IMR-90 (cell line): ENCODE data around the gene GUCY2D. TPM values are rescaled to one million over a fixed set of nuclear protein-coding genes. Genes with fewer than 3 reads are reported as not detected.

Experiments
- ATAC-seq: fragments of 200-7000 bp; cut with Tn5 transposase; 2 replicates; pipeline ENCODE4 v1.9.1; 2020; ENCODE audit warnings: low read depth, mild to moderate bottlenecking, moderate library complexity
- BruUV-seq: library from RNA; stranded (reverse); fragments of 400-500 nt; replicated peaks from 2 replicates; lab custom pipeline; 2021; lab: Mats Ljungman, UMichigan
- CTCF ChIA-PET: fragments of 300-600 bp; formaldehyde crosslinking; extraction: SDS; loops from one replicate; lab custom pipeline; 2021; ENCODE audit warnings: antibody characterized with exemption; lab: Yijun Ruan, JAX
- POLR2A ChIA-PET: fragments of 300-600 bp; sonication (Branson Sonifier 250); formaldehyde crosslinking; loops from one replicate; lab custom pipeline; 2022; ENCODE audit warnings: antibody characterized with exemption; ENCODE audit not compliant: unreplicated experiment; lab: Charles Lee
- DNase-seq: peaks from one replicate; pipeline ENCODE4 v3.0.0; 2013
- H2AFZ ChIP-seq: replicated peaks from 2 replicates; pipeline ENCODE3; 2013; ENCODE audit warnings: low read length, mild to moderate bottlenecking; ENCODE audit not compliant: poor library complexity
- H2AK5ac ChIP-seq: 2 replicates; pipeline ENCODE4 v1.6.1; 2013; ENCODE audit warnings: low read depth, low read length, inconsistent platforms
- H2AK9ac ChIP-seq: replicated peaks from 2 replicates; pipeline ENCODE3; 2013; ENCODE audit warnings: mild to moderate bottlenecking, low read depth, low read length, moderate library complexity; ENCODE audit not compliant: poor library complexity
- H2BK120ac ChIP-seq: 2 replicates; pipeline ENCODE4 v1.6.1; 2013; ENCODE audit warnings: low read depth, low read length, inconsistent platforms
- H2BK15ac ChIP-seq: 3 replicates; pipeline ENCODE4 v1.6.1; 2013; ENCODE audit warnings: low read depth, low read length, inconsistent platforms
- H2BK20ac ChIP-seq: 2 replicates; pipeline ENCODE4 v1.6.1; 2013; ENCODE audit warnings: low read depth, mild to moderate bottlenecking, inconsistent platforms, low read length, moderate library complexity
- H2BK5ac ChIP-seq: 2 replicates; pipeline ENCODE4 v1.6.1; 2013; ENCODE audit warnings: mild to moderate bottlenecking, low read depth, low read length, inconsistent platforms; ENCODE audit not compliant: poor library complexity, severe bottlenecking
- H3K14ac ChIP-seq: replicated peaks from 2 replicates; pipeline ENCODE4 v1.6.1; 2013; ENCODE audit warnings: low read depth, low read length, inconsistent platforms
- H3K18ac ChIP-seq: 2 replicates; pipeline ENCODE4 v1.6.1; 2013; ENCODE audit warnings: low read depth, low read length, control low read depth
- H3K23ac ChIP-seq: 2 replicates; pipeline ENCODE4 v1.6.1; 2013; ENCODE audit warnings: low read depth, low read length, inconsistent platforms
- H3K27ac ChIP-seq: 2 replicates; pipeline ENCODE4 v1.5.1; 2013; ENCODE audit warnings: mild to moderate bottlenecking, control low read depth, low read length; ENCODE audit not compliant: insufficient read depth
- H3K27me3 ChIP-seq: 2 replicates; pipeline ENCODE4 v1.6.1; 2013; ENCODE audit warnings: low read length; ENCODE audit not compliant: control insufficient read depth, insufficient read depth
- H3K36me3 ChIP-seq: 2 replicates; pipeline ENCODE4 v1.6.1; 2013; ENCODE audit warnings: low read length, mixed read lengths; ENCODE audit not compliant: control insufficient read depth, insufficient read depth
- H3K4ac ChIP-seq: 2 replicates; pipeline ENCODE4 v1.6.1; 2013; ENCODE audit warnings: low read depth, low read length, inconsistent platforms
- H3K4me1 ChIP-seq: 2 replicates; pipeline ENCODE4 v1.6.1; 2013; ENCODE audit warnings: low read length, mixed read lengths; ENCODE audit not compliant: control insufficient read depth, insufficient read depth
- H3K4me2 ChIP-seq: 2 replicates; pipeline ENCODE4 v1.6.1; 2013; ENCODE audit warnings: low read depth, mild to moderate bottlenecking, control low read depth, low read length, moderate library complexity
- H3K4me3 ChIP-seq: 2 replicates; pipeline ENCODE4 v1.5.1; 2013; ENCODE audit warnings: low read depth, mild to moderate bottlenecking, control low read depth, low read length, moderate library complexity; ENCODE audit not compliant: insufficient read depth
- H3K56ac ChIP-seq: 2 replicates; pipeline ENCODE4 v1.6.1; 2013; ENCODE audit warnings: low read length, inconsistent platforms; ENCODE audit not compliant: insufficient read depth; ENCODE audit errors: extremely low read depth
- H3K79me1 ChIP-seq, 2 experiments: 2 replicates each; pipeline ENCODE4 v1.6.1; 2013; ENCODE audit warnings: low read length in 2 of 2, inconsistent platforms in 1 of 2, low read depth in 1 of 2
- H3K9ac ChIP-seq: 2 replicates; pipeline ENCODE4 v1.6.1; 2013; ENCODE audit warnings: low read depth, low read length, control low read depth
- H3K9me1 ChIP-seq: 2 replicates; pipeline ENCODE4 v1.6.1; 2013; ENCODE audit warnings: low read length, inconsistent platforms; ENCODE audit not compliant: insufficient read depth
- H3K9me3 ChIP-seq: 2 replicates; pipeline ENCODE4 v1.6.1; 2013; ENCODE audit warnings: low read length; ENCODE audit not compliant: control insufficient read depth, insufficient read depth
- H4K20me1 ChIP-seq: 2 replicates; pipeline ENCODE4 v1.6.1; 2013; ENCODE audit warnings: low read length, inconsistent platforms; ENCODE audit not compliant: insufficient read depth
- H4K5ac ChIP-seq: 2 replicates; pipeline ENCODE4 v1.6.1; 2013; ENCODE audit warnings: mild to moderate bottlenecking, low read depth, low read length, control low read depth
- H4K8ac ChIP-seq, 2 experiments: 2 replicates each; pipeline ENCODE4 v1.6.1; 2013; ENCODE audit warnings: low read depth in 2 of 2, low read length in 2 of 2, control low read depth in 1 of 2, inconsistent platforms in 1 of 2
- H4K91ac ChIP-seq: 2 replicates; pipeline ENCODE4 v1.6.1; 2013; ENCODE audit warnings: low read depth, low read length, inconsistent platforms; ENCODE audit not compliant: insufficient read depth
- CEBPB ChIP-seq: IDR thresholded peaks from 2 replicates; pipeline ENCODE4 v1.6.1; 2012; ENCODE audit warnings: low read depth, low read length, improper control_type of control experiment
- CHD1 ChIP-seq: IDR thresholded peaks from 2 replicates; pipeline ENCODE4 v1.6.1; 2012; ENCODE audit warnings: low read depth, low read length, improper control_type of control experiment
- CTCF ChIP-seq: conservative IDR thresholded peaks from 2 replicates; pipeline ENCODE4 v1.5.1; 2012; ENCODE audit warnings: mild to moderate bottlenecking, low read depth, low read length, improper control_type of control experiment
- ELK1 ChIP-seq: fragments of 150-350 bp; IDR thresholded peaks from 2 replicates; pipeline ENCODE4 v1.6.1; 2016; ENCODE audit warnings: low read depth, mild to moderate bottlenecking, low read length, moderate library complexity, borderline replicate concordance
- FOS ChIP-seq: fragments of 150-350 bp; IDR thresholded peaks from 2 replicates; pipeline ENCODE4 v1.6.1; 2016; ENCODE audit warnings: low read depth, low read length
- MAFK ChIP-seq: IDR thresholded peaks from 2 replicates; pipeline ENCODE4 v1.6.1; 2012; ENCODE audit warnings: low read depth, low read length, improper control_type of control experiment
- MAZ ChIP-seq: IDR thresholded peaks from 2 replicates; pipeline ENCODE4 v1.6.1; 2012; ENCODE audit warnings: low read depth, mild to moderate bottlenecking, low read length, improper control_type of control experiment, moderate library complexity, borderline replicate concordance
- MXI1 ChIP-seq: IDR thresholded peaks from 2 replicates; pipeline ENCODE4 v1.6.1; 2012; ENCODE audit warnings: low read depth, mild to moderate bottlenecking, low read length, moderate library complexity, borderline replicate concordance
- POLR2A ChIP-seq: IDR thresholded peaks from 2 replicates; pipeline ENCODE4 v1.6.1; 2012; ENCODE audit warnings: mild to moderate bottlenecking, low read depth, low read length
- RAD21 ChIP-seq: IDR thresholded peaks from 2 replicates; pipeline ENCODE4 v1.6.1; 2012; ENCODE audit warnings: low read length, improper control_type of control experiment
- RCOR1 ChIP-seq: IDR thresholded peaks from 2 replicates; pipeline ENCODE4 v1.6.1; 2012; ENCODE audit warnings: mild to moderate bottlenecking, low read length, improper control_type of control experiment; ENCODE audit not compliant: insufficient replicate concordance
- RFX5 ChIP-seq: IDR thresholded peaks from 2 replicates; pipeline ENCODE4 v1.8.0; 2012; ENCODE audit warnings: low read depth, mild to moderate bottlenecking, low read length, moderate library complexity
- USF2 ChIP-seq: fragments of 150-350 bp; IDR thresholded peaks from 2 replicates; pipeline ENCODE4 v1.6.1; 2017; ENCODE audit warnings: mild to moderate bottlenecking, antibody characterized with exemption, low read length, low read depth
- WGBS, 2 experiments: methylation state at CpG; one replicate each; pipeline versions ENCODE4 v1.1.5 to v1.1.7; 2013; ENCODE audit warnings: missing lambda C conversion rate in 2 of 2; ENCODE audit not compliant: insufficient read length in 1 of 2; ENCODE audit errors: extremely low coverage in 2 of 2; 5-methylcytosine and 5-hydroxymethylcytosine counted together
- dilution Hi-C: fragments of 300-500 bp; cut with HindIII; formaldehyde crosslinking; loops from one replicate; pipeline ENCODE4 v1.14.3; 2018; ENCODE audit warnings: low sequenced_read_pairs; ENCODE audit not compliant: unreplicated experiment
- in situ Hi-C: fragments of 300-500 bp; cut with MboI; formaldehyde crosslinking; loops from 3 replicates; pipeline ENCODE4 v1.14.3; 2019; ENCODE audit warnings: low sequenced_read_pairs, inconsistent platforms, mixed read lengths
- intact Hi-C: fragments of 100-400 bp; cut with micrococcal nuclease; formaldehyde crosslinking; loops from 2 replicates; pipeline ENCODE4 v1.10.0; 2022
- polyA plus RNA-seq, 3 experiments: library from polyadenylated mRNA; depleted of rRNA; stranded (reverse); fragments of >200 nt; gene quantifications; 2 replicates each; pipeline ENCODE4 v1.2.3, GENCODE V29; 2012; ENCODE audit warnings: low replicate concordance in 1 of 3
- total RNA-seq: library from RNA; depleted of rRNA; stranded (reverse); fragments of >200 nt; gene quantifications from 2 replicates; pipeline ENCODE4 v1.2.3, GENCODE V29; 2012

Gene GUCY2D
- total and polyA plus RNA-seq, 2 of the 4 experiments (the other 2 are of a cell fraction): 0.03 TPM; not detected in 1

DNA sequence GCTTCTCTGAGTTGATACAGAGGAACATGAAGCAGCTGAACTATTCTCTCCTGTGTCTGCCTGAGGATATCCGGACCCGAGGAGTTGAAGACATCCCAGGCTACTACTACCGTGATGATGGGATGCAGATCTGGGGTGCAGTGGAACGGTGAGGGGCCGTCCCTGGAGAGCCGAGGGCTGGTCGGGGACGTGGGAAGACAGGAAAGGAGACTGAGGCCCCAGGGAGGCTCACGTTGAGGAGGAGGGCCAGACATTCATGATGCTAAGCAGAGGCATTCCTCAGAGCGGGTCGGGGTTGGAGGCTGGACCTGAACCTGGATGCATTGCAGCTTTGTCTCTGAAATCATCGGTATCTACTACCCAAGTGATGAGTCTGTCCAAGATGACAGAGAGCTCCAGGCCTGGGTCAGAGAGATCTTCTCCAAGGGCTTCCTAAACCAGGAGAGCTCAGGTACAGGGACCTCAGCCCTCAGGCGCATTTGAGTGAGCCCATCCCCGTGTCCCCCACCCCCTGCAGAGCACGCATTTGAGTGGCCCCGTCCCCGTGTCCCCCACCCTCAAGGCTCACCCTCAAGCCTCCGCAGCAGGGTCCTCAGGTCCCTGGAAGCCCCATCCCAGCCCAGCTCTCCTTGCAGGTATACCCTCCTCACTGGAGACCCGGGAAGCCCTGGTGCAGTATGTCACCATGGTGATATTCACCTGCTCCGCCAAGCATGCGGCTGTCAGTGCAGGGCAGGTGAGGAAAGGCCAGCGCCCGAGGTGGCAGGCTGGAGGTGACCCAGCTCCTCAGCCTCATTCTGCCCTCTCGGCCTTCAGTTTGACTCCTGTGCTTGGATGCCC is 44.7 kb downstream of the GUCY2D start (continued):
- TF ChIP-seq USF2: no peak

GRCh38 chr17:8047769-8048110 is 45.3 kb downstream of the GUCY2D start:
- in situ Hi-C loops: loop anchor here (10.0 kb wide), 1 partner anchor 133 kb away; the partner anchor contains the start of gene RNF227
- TF ChIP-seq RFX5 (no peak), POLR2A (no peak), FOS (no peak), RAD21 (no peak), CHD1 (no peak), ELK1 (no peak), MAZ (no peak), CEBPB (no peak), MAFK (no peak), CTCF (no peak), RCOR1 (no peak), MXI1 (no peak)

More at GRCh38 chr17:8047769-8048110, 45.3 kb downstream of the GUCY2D start:
- H3K56ac ChIP-seq: no peak overlapping the region
- H3K36me3 ChIP-seq: no peaks in the 10 kb centered on the region
- H2BK20ac ChIP-seq: no peak overlapping the region
- no peak overlapping the region for H4K5ac ChIP-seq
- no peak overlapping the region for H3K4ac ChIP-seq
- no peak overlapping the region for H3K4me2 ChIP-seq
- no peak overlapping the region for H2AK9ac ChIP-seq
- no peak overlapping the region for H4K8ac ChIP-seq
- no TSS peak for BruUV-seq
- no peaks in the 10 kb centered on the region for H3K9me1 ChIP-seq
- no peak overlapping the region for H3K23ac ChIP-seq
- H3K9ac ChIP-seq: no peak overlapping the region
- H2BK5ac ChIP-seq: no peak overlapping the region
- intact Hi-C loops: no loop called here
- no peak overlapping the region for H3K27ac ChIP-seq
- CTCF ChIA-PET: interaction anchor here (1.1 kb wide), 1 partner anchor 10 kb away, joined by 3 read pairs; no protein-coding TSS in a partner anchor
- H3K79me1 ChIP-seq: no peaks in the 10 kb centered on the region
- H2AK5ac ChIP-seq: no peak overlapping the region
- no CpG with 5 or more reads among the region's 4 CpGs for WGBS, 2 experiments
- H3K18ac ChIP-seq: no peak overlapping the region
- dilution Hi-C loops: no loop called here
- no peaks in the 10 kb centered on the region for H3K9me3 ChIP-seq
- no peaks in the 10 kb centered on the region for H3K4me1 ChIP-seq
- H4K20me1 ChIP-seq: no peaks in the 10 kb centered on the region
- H2BK120ac ChIP-seq: no peak overlapping the region
- H3K27me3 ChIP-seq: peaks cover 69% of the 10 kb centered on the region
- no peak for DNase-seq
- no peak overlapping the region for H4K91ac ChIP-seq
- no peak for ATAC-seq
- POLR2A ChIA-PET: no interaction called here
- no peak overlapping the region for H2BK15ac ChIP-seq
- no peak overlapping the region for H3K4me3 ChIP-seq
- no peak overlapping the region for H3K14ac ChIP-seq
- H2AFZ ChIP-seq: no peak overlapping the region
